Endodermal cell (in vitro differentiated cells): ENCODE results near the gene CD79A. TPM values are rescaled to one million over a fixed set of nuclear protein-coding genes. Genes with fewer than 3 reads are reported as not detected.

Source experiments
- DNase-seq: peaks from one replicate; pipeline ENCODE4 v3.0.0-alpha.2; 2017
- H3K27ac ChIP-seq: 2 replicates; pipeline ENCODE4 v1.5.1; 2013; ENCODE audit warnings: mild to moderate bottlenecking, low read depth, low read length, moderate library complexity
- H3K27me3 ChIP-seq: 2 replicates; pipeline ENCODE4 v1.6.1; 2013; ENCODE audit warnings: mild to moderate bottlenecking, low read length, moderate library complexity; ENCODE audit not compliant: insufficient read depth, control insufficient read depth, poor library complexity, severe bottlenecking
- H3K36me3 ChIP-seq: 2 replicates; pipeline ENCODE4 v1.7.0; 2013; ENCODE audit warnings: mild to moderate bottlenecking, low read length, moderate library complexity; ENCODE audit not compliant: control insufficient read depth, insufficient read depth
- H3K4me1 ChIP-seq: one replicate; pipeline ENCODE4 v1.7.0; 2013; ENCODE audit warnings: low read length; ENCODE audit not compliant: control insufficient read depth, insufficient read depth
- H3K4me3 ChIP-seq: 2 replicates; pipeline ENCODE4 v1.5.1; 2013; ENCODE audit warnings: mild to moderate bottlenecking, low read length, moderate library complexity
- H3K9ac ChIP-seq: 2 replicates; pipeline ENCODE4 v1.6.1; 2013; ENCODE audit warnings: mild to moderate bottlenecking, low read length, moderate library complexity; ENCODE audit not compliant: poor library complexity, severe bottlenecking; ENCODE audit errors: extremely low read depth
- H3K9me3 ChIP-seq: 2 replicates; pipeline ENCODE4 v1.6.1; 2013; ENCODE audit warnings: mild to moderate bottlenecking, low read length, moderate library complexity; ENCODE audit not compliant: control insufficient read depth
- H3K27ac Mint-ChIP-seq: 2 replicates; pipeline ENCODE4 v1.8.0; 2020; ENCODE audit warnings: mixed read lengths
- H3K27me3 Mint-ChIP-seq: 2 replicates; pipeline ENCODE4 v1.8.0; 2021; ENCODE audit warnings: mild to moderate bottlenecking, mixed read lengths; ENCODE audit not compliant: insufficient read depth
- H3K36me3 Mint-ChIP-seq: 2 replicates; pipeline ENCODE4 v1.8.0; 2020; ENCODE audit warnings: low read depth, mixed read lengths
- H3K4me1 Mint-ChIP-seq: 2 replicates; pipeline ENCODE4 v1.8.0; 2020; ENCODE audit warnings: mixed read lengths
- H3K4me3 Mint-ChIP-seq: 2 replicates; pipeline ENCODE4 v1.8.0; 2020; ENCODE audit warnings: mild to moderate bottlenecking, moderate library complexity, mixed read lengths
- H3K9me3 Mint-ChIP-seq: 2 replicates; pipeline ENCODE4 v1.8.0; 2020; ENCODE audit warnings: mild to moderate bottlenecking, mixed read lengths
- CTCF ChIP-seq: fragments of 200-600 bp; sonication (generic); conservative IDR thresholded peaks from 2 replicates; pipeline ENCODE4 v1.5.0; 2021; ENCODE audit warnings: antibody characterized with exemption, mild to moderate bottlenecking
- WGBS, 2 experiments: methylation state at CpG; one replicate each; pipeline versions ENCODE4 v1.1.5 to v1.1.7; 2013; ENCODE audit warnings: missing lambda C conversion rate in 2 of 2, mixed read lengths in 1 of 2; ENCODE audit not compliant: insufficient coverage in 1 of 2, insufficient read length in 1 of 2; 5-methylcytosine and 5-hydroxymethylcytosine counted together
- total RNA-seq, 2 donors: library from RNA; stranded (reverse); fragmentation: NEBNext Ultra II Directional in 1 of 2; extraction: Animal tissue kit (Norgen Biotek cat#: 25700) in 1 of 2; gene quantifications; 2 replicates in 1 of 2; 3 replicates in 1 of 2; pipeline ENCODE4 v1.2.1, GENCODE V29; 2021

CD79A gene
- total RNA-seq, 2 donors from 2014 or later: not detected

DNA sequence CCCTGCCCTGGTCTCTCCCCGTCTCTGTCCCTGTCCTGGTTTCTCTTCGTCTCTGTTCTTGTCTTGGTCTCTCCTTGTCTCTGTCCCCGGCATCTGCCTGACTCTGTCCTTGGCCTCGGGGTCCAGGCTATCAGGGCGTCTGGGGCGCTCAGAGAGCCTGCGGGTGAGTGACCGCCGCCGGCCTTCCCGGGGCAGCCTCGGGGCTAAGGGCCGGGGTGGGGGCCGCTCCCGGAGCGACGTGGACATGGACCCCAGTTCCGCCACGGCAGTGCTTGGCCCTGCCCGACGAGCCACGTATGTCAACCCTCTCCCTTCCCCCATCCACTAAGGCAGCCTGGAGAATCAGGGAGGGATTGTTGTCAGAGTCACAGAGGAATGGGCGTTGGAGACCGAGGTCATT lies 20.7 kb downstream of the CD79A start:
- no peak overlapping the region for H3K9ac ChIP-seq
- Mint-ChIP-seq H3K9me3 (no peaks in the 10 kb centered on the region), H3K36me3 (peaks cover 49% of the 10 kb centered on the region), H3K4me1 (no peaks in the 10 kb centered on the region), H3K27me3 (no peaks in the 10 kb centered on the region), H3K4me3 (no peak overlapping the region), H3K27ac (no peak overlapping the region)
- no peaks in the 10 kb centered on the region for H3K4me1 ChIP-seq
- no peak overlapping the region for H3K27ac ChIP-seq
- 94 to 95% methylated on average over 5 to 18 of the region's 24 CpGs for whole genome bisulfite sequencing, 2 experiments
- H3K27me3 ChIP-seq: no peaks in the 10 kb centered on the region
- peaks cover 50% of the 10 kb centered on the region for H3K36me3 ChIP-seq
- no peak overlapping the region for H3K4me3 ChIP-seq
- no peaks in the 10 kb centered on the region for H3K9me3 ChIP-seq
- no peak for TF ChIP-seq CTCF
- DNase-seq: no peak

GRCh38 chr19:41898235-41898634 lies 21.2 kb downstream of the CD79A start:
- H3K27me3 Mint-ChIP-seq: no peaks in the 10 kb centered on the region
- DNase-seq: no peak
- Histone ChIP-seq H3K4me3 (no peak overlapping the region), H3K9me3 (no peaks in the 10 kb centered on the region), H3K36me3 (peaks cover 50% of the 10 kb centered on the region), H3K27me3 (no peaks in the 10 kb centered on the region), H3K27ac (no peak overlapping the region), H3K4me1 (no peaks in the 10 kb centered on the region), H3K9ac (no peak overlapping the region)
- no peaks in the 10 kb centered on the region for H3K4me1 Mint-ChIP-seq
- peaks cover 53% of the 10 kb centered on the region for H3K36me3 Mint-ChIP-seq
- no peak overlapping the region for H3K4me3 Mint-ChIP-seq
- H3K27ac Mint-ChIP-seq: no peak overlapping the region
- no peak for TF ChIP-seq CTCF
- H3K9me3 Mint-ChIP-seq: no peaks in the 10 kb centered on the region
- 95 to 100% methylated on average over 6 to 15 of the region's 15 CpGs for WGBS, 2 experiments

DNA sequence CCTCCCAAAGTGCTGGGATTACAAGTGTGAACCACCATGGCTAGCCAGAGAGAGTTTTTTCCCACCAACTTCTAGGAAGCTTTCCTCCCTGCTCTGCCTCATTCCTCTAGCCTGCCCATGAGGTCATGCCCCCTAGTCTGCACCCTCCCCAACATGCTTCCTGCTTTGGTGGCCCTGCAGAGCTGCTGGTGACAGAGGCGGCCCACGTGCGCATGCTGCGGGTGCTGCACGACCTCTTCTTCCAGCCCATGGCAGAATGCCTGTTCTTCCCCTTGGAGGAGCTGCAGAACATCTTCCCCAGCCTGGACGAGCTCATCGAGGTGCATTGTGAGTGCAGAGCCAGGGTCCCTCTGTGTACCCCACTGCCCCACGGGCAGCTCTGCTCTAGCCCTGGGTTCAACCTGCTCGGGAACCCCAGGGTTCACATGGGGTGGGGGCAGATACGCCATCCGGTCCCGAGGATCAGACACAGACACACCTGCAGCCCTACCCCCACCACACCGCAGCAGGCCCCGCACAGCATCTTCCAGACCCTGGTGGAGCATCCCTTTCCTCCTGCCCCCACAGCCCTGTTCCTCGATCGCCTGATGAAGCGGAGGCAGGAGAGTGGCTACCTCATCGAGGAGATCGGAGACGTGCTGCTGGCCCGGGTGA lies 24.8 kb downstream of the CD79A start:
- no peaks in the 10 kb centered on the region for H3K27me3 Mint-ChIP-seq
- no peak overlapping the region for H3K27ac ChIP-seq
- DNase-seq: no peak
- no peak overlapping the region for H3K27ac Mint-ChIP-seq
- peaks cover 2% of the 10 kb centered on the region for H3K4me1 ChIP-seq
- H3K36me3 Mint-ChIP-seq: peaks cover 66% of the 10 kb centered on the region
- H3K36me3 ChIP-seq: peaks cover 54% of the 10 kb centered on the region
- TF ChIP-seq CTCF: no peak
- no peak overlapping the region for H3K9ac ChIP-seq
- H3K9me3 Mint-ChIP-seq: no peaks in the 10 kb centered on the region
- WGBS, 2 experiments: 89 to 94% methylated on average over 11 to 21 of the region's 21 CpGs
- H3K4me1 Mint-ChIP-seq: peaks cover 9% of the 10 kb centered on the region
- H3K9me3 ChIP-seq: no peaks in the 10 kb centered on the region
- H3K4me3 Mint-ChIP-seq: no peak overlapping the region
- H3K4me3 ChIP-seq: no peak overlapping the region
- H3K27me3 ChIP-seq: no peaks in the 10 kb centered on the region
